Activated CD4-positive, CD25-positive, alpha-beta regulatory T cell treated with anti-CD3 and anti-CD28 coated beads, Interleukin-2, amount 50 U/mL, for 72 hours (primary cell): ENCODE results near the gene UPF2.

Source experiments
- DNase-seq: peaks from one replicate; pipeline ENCODE4 v3.0.0; 2021

UPF2 gene

DNA sequence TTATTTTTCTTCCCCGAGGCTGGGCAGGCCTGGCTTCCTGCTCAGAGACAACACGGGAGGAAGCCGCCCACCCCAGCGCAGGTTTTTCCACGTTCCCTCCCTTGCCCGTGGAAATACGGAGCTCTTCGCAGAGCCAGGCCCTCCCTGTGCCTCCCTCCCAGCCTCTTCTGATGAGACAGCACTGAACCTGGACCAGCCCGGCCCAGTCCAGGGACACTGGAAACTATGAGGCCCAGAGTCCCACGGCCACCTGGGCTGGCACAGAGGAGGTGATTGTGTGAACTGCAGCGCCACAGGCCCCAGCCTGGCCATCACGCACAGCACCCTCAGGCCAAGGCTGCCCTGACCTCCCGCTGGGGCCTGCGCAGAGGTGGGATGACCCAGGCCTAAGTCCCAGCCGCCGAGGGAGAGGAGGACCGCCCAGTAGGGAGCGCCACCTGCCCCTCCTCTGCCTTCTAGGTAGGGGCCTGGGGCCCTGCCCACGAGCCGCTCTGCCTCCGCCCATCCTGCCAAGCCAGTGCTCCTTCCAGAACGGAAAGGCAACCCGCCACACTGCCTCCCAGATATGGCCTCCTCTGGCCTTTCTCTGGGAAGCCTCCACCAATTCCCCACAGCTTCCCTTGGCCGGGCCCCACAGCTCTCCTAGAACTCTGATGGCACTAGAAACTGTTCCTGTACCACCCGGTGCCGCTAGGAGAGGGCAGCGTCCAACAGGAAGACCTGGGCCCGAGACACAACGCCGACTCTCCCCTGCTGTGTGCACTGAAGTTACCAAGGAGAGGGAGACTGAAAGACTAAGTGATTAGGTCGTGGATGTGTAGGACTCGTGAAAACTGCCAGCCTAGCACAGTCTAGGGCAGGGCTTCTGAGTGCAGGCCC lies 162.2 kb downstream of the UPF2 start:
- no peak for DNase-seq

DNA sequence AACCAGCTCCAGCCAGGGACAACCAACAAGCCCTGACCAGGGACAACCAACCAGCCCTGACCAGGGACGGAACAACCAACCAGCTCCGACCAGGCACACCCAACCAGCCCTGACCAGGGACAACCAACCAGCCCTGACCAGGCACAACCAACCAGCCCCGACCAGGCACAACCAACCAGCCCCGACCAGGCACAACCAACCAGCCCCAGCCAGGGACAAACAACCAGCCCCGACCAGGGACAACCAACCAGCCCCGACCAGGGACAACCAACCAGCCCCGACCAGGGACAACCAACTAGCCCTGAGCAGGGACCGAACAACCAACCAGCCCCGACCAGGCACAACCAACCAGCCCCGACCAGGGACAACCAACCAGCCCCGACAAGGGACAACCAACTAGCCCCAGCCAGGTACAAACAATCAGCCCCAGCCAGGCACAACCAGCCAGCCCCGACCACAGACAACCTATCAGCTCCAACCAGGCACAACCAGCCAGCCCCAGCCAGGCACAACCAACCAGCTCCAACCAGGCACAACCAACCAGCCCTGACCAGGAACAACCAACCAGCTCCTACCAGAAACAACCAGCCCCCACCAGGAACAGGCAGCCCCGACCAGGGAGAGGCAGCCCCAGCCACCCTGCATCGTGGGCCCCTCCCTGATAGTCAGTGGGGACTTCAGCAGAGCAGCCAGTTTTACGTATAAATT lies 163.1 kb downstream of the UPF2 start:
- no peak for DNase-seq

DNA sequence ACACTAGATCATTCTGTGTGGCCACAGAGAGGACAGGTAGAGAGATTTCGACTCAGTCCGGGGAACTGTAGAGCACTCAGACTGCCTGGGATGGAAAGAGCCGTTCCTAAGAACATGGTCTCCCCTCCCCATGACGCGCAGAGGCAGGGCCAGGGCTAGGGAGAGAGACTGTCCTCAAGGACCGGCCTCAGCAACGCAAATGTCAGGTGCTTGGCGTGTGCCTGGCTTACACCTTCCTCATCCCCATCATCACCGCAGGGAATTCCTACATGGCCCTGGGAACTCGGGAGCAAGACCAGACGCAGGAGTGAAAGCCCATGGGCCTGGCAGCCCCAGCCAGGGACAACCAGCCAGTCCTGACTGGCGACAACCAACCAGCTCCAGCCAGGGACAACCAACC lies 163.8 kb downstream of the UPF2 start:
- DNase-seq, result no peak

DNA sequence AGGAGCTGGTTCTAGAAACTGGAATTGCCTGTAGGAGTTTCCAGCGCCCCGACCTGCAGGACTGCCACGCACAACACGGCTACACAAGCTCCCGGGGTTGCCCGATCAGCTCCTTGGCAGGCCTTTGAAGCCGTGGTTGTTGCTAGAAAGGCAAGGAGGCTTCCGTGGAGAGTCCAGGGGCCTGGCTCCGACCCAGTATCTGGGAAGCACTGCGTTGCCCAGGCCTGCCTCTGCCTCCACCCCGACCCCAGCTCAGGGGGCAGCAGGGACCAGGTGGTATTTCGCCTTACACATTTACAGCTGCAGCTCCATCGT lies 165.1 kb downstream of the UPF2 start:
- DNase-seq, result no peak

DNA sequence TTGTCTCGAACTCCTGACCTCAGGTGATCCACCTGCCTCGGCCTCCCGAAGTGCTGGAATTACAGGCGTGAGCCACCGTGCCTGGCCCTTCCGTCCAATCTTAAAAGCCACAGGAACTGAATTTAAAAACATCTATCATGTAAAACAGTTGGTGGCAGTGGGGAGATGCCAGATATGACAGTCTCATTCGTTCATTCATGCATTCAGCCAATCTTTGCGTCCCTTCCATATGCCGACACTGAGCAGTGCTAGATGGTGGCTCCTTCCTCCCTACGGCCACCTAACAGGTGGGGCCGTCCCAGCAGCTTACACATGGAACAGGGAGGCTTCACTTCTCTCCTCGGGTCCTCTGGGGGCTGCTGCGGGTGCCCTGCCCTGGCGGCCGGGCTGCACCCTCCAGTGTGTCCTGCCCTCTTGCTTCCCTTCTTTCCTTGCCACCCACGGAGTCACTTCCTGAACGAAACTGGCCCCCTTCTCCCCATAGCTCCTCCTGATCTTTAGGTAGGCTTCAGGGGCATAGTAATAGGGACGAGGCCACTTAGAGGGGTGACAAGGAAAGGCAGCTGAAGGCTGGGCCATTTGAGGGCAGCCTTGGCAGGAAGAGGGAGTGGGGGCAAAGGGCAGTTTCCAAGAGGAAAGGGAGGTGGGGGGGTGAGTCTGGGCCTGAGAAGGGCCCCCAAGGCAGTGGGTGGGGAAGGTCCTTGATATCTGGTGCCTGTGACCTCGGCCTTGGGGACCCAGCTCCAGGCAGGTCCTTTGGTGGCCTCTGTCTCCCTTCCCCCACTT lies 165.6 kb downstream of the UPF2 start:
- no peak for DNase-seq

DNA sequence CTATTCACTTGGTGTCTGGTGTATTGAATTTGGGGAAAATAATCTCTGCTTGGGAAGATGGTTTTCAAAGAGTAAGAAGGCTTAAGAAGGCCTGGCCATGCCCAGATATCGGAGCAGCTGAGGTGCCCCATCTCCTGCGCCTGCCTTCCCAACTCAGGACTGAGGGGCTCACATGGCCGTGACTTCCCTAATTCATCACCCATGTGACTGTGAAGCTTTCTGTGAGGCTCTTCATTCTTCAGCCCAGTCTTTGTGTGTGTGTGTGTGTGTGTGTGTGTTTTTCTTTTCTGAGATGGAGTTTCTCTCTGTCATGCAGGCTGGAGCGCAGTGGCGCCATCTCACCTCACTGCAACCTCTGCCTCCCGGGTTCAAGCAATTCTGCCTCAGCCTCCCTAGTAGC lies 166.3 kb downstream of the UPF2 start:
- DNase-seq, result no peak

DNA sequence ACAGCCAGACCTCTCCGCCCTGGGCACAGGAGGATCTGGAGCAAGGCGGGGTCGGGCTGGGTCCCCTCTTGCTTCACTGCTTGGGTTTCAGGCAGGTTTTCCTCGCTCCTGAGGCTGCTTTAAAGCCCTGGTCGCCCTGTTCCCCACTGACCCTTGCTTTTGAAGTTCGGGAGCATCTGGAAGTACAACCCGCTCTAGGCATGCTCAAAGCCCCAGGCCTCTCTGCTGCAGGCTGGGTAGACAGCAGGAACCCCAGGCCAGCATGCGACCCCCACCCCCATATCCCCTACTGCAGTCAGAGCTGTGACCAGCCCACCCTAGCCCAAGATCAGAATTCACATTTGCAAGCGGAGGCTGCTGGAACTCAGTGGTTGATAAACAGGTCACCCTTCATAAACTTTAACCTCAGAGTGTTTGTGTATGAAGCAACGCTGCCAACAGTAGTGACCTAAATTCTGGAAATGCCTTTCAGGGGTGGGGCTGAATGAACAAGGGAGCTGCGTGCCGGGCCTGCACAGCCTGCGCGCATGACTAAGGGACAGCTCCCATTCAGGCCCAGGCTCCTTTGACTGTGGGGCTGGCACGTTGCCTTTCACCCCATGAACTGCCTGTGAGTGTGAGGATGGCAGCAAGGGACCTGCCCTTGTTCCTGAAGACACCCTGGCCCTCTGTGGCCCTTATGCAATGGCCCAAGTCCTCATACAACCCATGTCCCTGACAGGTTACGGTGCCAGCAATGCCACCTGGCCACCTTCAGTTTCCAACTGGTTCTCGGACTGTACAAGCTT lies 166.9 kb downstream of the UPF2 start:
- no peak for DNase-seq

DNA sequence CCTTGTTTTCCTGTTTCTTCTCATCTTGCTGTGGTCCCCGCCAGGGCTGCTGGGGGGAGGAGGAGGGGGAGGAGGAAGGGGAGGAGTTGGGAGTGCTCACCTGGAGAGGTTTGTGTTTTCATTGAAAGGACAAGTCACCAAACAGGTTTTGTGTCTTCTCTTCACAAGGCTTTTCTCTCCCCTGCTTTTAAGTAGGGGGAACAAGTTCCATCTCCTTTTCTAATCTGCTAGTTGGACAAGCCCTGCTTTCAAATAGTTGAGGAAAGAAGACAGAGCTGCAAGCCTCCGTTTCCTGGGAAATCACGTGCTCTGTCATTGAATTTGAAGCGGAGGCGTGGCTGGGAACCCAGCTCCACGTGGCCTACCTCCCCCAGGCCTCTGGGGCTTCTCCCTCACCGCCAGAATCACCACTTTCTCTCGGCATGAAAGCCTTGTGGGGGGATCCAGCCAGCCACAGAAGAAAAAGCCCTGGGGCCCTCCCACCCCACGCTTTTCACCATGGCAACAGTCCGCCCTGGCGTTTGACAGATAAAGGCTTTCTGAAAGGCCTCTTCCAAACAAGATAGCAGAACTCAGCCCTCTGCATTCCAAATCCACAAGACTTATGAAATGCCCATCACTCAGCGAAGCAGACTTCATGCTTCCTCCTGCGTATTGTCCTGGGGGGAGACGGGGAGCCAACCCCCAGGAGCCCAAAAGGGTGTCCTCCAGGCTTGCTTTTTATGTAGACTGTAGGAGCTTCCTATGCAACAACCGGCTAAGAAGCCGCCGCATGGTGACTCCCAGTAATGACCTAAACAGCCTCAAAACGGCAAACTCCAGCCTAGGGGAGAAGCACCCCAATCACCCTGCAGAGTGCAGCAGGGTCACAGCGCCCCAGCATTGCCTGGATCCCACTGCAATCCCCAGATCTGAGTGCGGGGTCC lies 167.8 kb downstream of the UPF2 start:
- DNase-seq, result no peak

DNA sequence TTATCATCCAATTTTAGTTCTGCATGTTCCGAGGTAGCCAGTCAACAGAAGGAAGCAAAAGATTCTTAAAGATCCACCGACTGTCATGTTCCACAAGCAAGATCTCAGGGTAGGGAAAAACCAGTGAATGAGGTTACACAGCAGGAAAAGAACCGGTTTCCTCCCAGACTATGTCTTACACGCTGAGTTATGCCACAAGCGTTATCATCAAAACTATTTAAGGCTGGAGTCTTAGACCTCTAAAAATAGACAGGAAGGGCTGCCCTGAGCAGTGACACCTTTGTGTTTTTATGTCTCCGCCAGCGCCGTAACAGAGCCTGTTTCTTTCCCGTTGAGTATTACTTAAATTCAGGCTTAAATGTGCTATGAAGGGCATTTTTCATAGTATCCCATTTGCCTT lies 171.1 kb downstream of the UPF2 start:
- DNase-seq, result no peak

DNA sequence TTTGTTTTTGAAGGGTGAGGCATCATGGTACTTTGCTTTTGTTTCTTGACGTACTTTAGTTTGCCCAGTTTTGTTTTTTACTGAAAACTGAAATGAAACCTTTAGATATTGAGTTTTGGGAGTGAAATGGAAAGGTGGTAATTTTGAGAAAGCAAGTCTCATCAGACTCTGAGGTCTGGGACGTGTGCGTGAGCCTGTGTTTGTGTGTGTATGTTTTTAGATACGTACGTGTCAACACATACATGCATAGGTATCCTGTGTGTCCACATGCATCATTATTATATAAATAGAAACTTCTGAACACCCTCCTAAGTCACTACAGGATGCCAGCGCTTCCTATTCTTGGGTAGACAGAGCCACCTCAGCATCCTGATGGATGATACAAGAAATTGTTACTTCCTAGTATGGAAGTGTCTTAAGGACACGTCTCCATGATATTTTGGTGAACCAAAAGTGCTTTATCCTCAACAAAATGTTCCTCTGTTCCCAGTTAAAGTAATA lies 171.7 kb downstream of the UPF2 start:
- no peak for DNase-seq

DNA sequence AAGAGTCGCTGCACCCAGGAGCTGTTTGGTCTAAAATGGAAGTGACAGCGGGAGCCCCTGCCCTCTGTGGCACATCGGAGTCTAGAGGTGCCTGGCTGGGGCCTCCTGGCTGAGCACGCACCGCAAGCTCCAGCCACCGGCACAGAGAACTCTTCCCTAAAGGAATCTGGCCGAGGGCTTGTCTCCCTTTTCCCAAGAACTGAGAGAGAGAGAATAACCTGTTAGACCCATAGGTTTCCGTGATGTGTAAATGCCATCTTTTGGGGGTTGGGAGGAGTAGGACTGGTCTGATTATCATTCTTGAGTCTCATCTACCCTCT lies 172.2 kb downstream of the UPF2 start:
- no peak for DNase-seq
